ENCODE results near the gene FHL5. TPM values are rescaled to one million over a fixed set of nuclear protein-coding genes. Genes with fewer than 3 reads are reported as not detected.

Gene FHL5
- total RNA-seq, 1 experiment from 2014 or later = not detected

DNA sequence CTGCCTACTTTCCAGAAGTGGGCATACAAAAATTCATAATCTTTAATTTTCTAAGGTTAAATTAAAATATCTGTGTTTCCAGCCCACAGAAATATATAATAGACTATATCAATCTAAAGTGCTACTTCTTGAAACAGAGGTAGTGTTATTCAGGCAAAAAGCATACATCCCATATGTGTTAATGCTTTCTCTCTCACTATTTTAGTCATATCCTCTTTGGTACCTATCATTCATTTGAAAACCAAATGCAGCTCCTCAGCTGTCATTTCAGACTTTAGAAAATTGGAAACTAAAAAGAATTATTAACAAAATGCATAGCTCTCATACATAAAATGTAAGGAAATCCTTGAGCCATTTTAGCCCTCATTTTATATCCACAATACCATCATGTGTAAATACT lies 925 bp downstream of the FHL5 start:
- CTCF ChIA-PET = no interaction called here
- Mint-ChIP-seq H3K4me1 (ENCODE audit: low read depth, unreplicated experiment) (no peaks in the 10 kb centered on the region), H3K27ac (ENCODE audit: unreplicated experiment) (no peak overlapping the region), H3K9me3 (ENCODE audit: unreplicated experiment) (peaks cover under 1% of the 10 kb centered on the region), H3K36me3 (ENCODE audit: insufficient read depth, unreplicated experiment) (no peaks in the 10 kb centered on the region), H3K27me3 (ENCODE audit: insufficient read depth, unreplicated experiment) (peaks cover 7% of the 10 kb centered on the region), H3K4me3 (ENCODE audit: unreplicated experiment) (no peak overlapping the region)
- POLR2A ChIA-PET = no interaction called here
- DNase-seq = no peak
- no peak overlapping the region for H3K4me3 ChIP-seq (ENCODE audit: low read depth, low read length)
- intact Hi-C loops (cut with micrococcal nuclease; ENCODE audit: unreplicated experiment) = no loop called here
- no peaks in the 10 kb centered on the region for H3K9me3 ChIP-seq
- TF ChIP-seq, protein P1, sequence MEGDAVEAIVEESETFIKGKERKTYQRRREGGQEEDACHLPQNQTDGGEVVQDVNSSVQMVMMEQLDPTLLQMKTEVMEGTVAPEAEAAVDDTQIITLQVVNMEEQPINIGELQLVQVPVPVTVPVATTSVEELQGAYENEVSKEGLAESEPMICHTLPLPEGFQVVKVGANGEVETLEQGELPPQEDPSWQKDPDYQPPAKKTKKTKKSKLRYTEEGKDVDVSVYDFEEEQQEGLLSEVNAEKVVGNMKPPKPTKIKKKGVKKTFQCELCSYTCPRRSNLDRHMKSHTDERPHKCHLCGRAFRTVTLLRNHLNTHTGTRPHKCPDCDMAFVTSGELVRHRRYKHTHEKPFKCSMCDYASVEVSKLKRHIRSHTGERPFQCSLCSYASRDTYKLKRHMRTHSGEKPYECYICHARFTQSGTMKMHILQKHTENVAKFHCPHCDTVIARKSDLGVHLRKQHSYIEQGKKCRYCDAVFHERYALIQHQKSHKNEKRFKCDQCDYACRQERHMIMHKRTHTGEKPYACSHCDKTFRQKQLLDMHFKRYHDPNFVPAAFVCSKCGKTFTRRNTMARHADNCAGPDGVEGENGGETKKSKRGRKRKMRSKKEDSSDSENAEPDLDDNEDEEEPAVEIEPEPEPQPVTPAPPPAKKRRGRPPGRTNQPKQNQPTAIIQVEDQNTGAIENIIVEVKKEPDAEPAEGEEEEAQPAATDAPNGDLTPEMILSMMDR (IDR thresholded peaks at IDR 0.05; ENCODE audit: insufficient read depth in 1 of 2, low read depth in 1 of 2, low read length in 1 of 2, severe bottlenecking in 1 of 2, unreplicated experiment in 1 of 2) = no peak
- no peaks in the 10 kb centered on the region for H3K36me3 ChIP-seq (ENCODE audit: control insufficient read depth, insufficient read depth, low read length)
- H3K4me1 ChIP-seq = no peaks in the 10 kb centered on the region
- BruUV-seq (replicated peaks) = no TSS peak
- H3K27me3 ChIP-seq (replicated peaks; ENCODE audit: control insufficient read depth, insufficient read depth, low read length) = no peaks in the 10 kb centered on the region

DNA sequence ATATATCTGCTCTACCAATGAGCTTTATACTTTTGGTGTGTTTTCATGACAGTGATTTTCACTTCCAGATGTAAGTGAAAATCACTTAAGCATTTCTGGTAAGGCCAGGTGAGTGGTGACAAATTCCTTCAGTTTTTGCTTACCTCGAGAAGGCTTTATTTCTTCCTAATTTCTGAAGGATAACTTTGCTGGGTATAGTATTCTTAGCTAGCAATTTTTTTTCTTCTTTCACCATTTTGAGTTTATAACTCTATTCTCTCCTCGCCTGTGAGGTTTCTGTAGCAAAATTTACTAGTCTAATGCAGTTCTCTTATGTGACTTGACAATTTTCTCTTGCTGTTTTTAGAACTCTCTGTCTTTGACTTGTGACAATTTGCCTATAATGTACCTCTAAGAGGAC lies 7.1 kb downstream of the FHL5 start:
- Histone ChIP-seq H3K27me3 (replicated peaks; ENCODE audit: control insufficient read depth, insufficient read depth, low read length) (no peaks in the 10 kb centered on the region), H3K4me1 (no peaks in the 10 kb centered on the region), H3K4me3 (ENCODE audit: low read depth, low read length) (no peak overlapping the region), H3K9me3 (no peaks in the 10 kb centered on the region; the same call in 1 of the 2 replicates), H3K36me3 (ENCODE audit: control insufficient read depth, insufficient read depth, low read length) (no peaks in the 10 kb centered on the region)
- Mint-ChIP-seq H3K4me3 (ENCODE audit: unreplicated experiment) (no peak overlapping the region), H3K4me1 (ENCODE audit: low read depth, unreplicated experiment) (no peaks in the 10 kb centered on the region), H3K27me3 (ENCODE audit: insufficient read depth, unreplicated experiment) (peaks cover 3% of the 10 kb centered on the region), H3K9me3 (ENCODE audit: unreplicated experiment) (peaks cover 23% of the 10 kb centered on the region), H3K36me3 (ENCODE audit: insufficient read depth, unreplicated experiment) (no peaks in the 10 kb centered on the region), H3K27ac (ENCODE audit: unreplicated experiment) (no peak overlapping the region)
- intact Hi-C loops (cut with micrococcal nuclease; ENCODE audit: unreplicated experiment) = no loop called here
- POLR2A ChIA-PET = no interaction called here
- no peak for DNase-seq
- CTCF ChIA-PET = no interaction called here
- no TSS peak for BruUV-seq (replicated peaks)
- TF ChIP-seq, protein P1 (IDR thresholded peaks at IDR 0.05; ENCODE audit: insufficient read depth in 1 of 2, low read depth in 1 of 2, low read length in 1 of 2, severe bottlenecking in 1 of 2, unreplicated experiment in 1 of 2) = no peak

DNA sequence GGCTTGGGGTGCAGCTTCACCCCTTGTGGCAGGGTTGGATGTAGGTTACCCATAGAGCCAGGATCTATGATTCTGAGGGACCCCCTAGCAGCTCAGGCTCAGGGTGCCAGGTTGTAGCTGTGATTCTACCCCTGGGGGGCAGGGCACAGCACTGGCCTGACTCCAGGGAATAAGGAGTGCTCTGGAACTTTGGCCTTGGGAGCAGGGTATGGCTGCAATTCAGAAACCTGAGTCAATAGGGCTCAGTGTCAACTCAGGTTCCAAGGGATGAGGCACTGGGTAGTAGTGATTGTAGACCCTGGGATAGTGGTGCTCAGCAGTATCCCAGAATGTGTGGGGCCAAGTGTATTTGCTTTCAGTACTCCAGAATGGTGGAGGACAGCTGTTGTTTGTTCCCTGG lies 8.6 kb downstream of the FHL5 start:
- Mint-ChIP-seq H3K27ac (ENCODE audit: unreplicated experiment) (no peak overlapping the region), H3K4me3 (ENCODE audit: unreplicated experiment) (no peak overlapping the region), H3K36me3 (ENCODE audit: insufficient read depth, unreplicated experiment) (no peaks in the 10 kb centered on the region), H3K9me3 (ENCODE audit: unreplicated experiment) (peaks cover 23% of the 10 kb centered on the region), H3K4me1 (ENCODE audit: low read depth, unreplicated experiment) (peaks cover 7% of the 10 kb centered on the region), H3K27me3 (ENCODE audit: insufficient read depth, unreplicated experiment) (peaks cover 3% of the 10 kb centered on the region)
- H3K4me1 ChIP-seq = no peaks in the 10 kb centered on the region
- intact Hi-C loops (cut with micrococcal nuclease; ENCODE audit: unreplicated experiment) = no loop called here
- H3K9me3 ChIP-seq = no peaks in the 10 kb centered on the region; the same call in 1 of the 2 replicates
- BruUV-seq (replicated peaks) = no TSS peak
- H3K27me3 ChIP-seq (replicated peaks; ENCODE audit: control insufficient read depth, insufficient read depth, low read length) = no peaks in the 10 kb centered on the region
- no peaks in the 10 kb centered on the region for H3K36me3 ChIP-seq (ENCODE audit: control insufficient read depth, insufficient read depth, low read length)
- H3K4me3 ChIP-seq (ENCODE audit: low read depth, low read length) = no peak overlapping the region
- TF ChIP-seq, protein P1 (IDR thresholded peaks at IDR 0.05; ENCODE audit: insufficient read depth in 1 of 2, low read depth in 1 of 2, low read length in 1 of 2, severe bottlenecking in 1 of 2, unreplicated experiment in 1 of 2) = no peak
- CTCF ChIA-PET = no interaction called here
- POLR2A ChIA-PET = no interaction called here
- no peak for DNase-seq
